Body of pancreas (tissue), 4 donors: ENCODE measurements around the gene TMEM221.

Experiments used
- CTCF ChIP-seq, 7 experiments: fragments of 450-650 bp in 4 of 7; fragments of 200-600 bp in 3 of 7; sonication (generic) in 3 of 7; IDR thresholded peaks; one replicate each; pipeline ENCODE4 v1.5.1; 2016 to 2019; ENCODE audit warnings: antibody characterized with exemption in 7 of 7
- POLR2A ChIP-seq, 3 donors: fragments of 450-650 bp; IDR thresholded peaks; one replicate each; pipeline ENCODE4 v1.6.1; 2016; ENCODE audit warnings: antibody characterized with exemption in 3 of 3, mild to moderate bottlenecking in 2 of 3

DNA sequence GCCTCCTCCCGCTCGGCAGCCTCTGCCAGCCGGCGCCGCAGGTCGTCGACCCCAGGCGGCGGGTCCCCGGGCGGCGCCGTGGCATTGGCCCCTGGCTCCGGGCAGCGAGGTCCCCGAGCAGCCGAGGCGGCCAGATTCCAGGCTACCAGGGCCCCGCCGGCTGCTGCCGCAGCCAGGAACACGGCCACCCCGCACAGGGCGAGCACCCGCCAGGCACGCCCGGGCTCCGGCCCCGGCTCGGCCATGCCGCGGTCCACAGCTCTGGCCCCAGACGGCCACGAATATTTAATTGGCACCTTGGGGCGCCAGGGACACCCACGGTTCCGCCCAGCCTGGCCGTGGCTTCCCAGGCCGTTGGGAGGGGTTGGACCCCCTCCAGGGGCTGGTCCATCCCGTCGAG lies 54.6 kb downstream of the TMEM221 start, which contains the start of gene CCDC194:
- TF ChIP-seq CTCF (IDR thresholded peaks at IDR 0.05) (no peak), POLR2A (IDR thresholded peaks at IDR 0.05) (no peak)
